LNCaP clone FGC (cell line): Measurements from ENCODE around the gene OCRL.
"Not testable (repeated sequence)": the region's sequence is repeated elsewhere in the genome, so short reads cannot be mapped to it uniquely, and the experiment has no call there.

Experiments used
- DNase-seq: peaks from one replicate; pipeline ENCODE4 v3.0.0-alpha.2; 2011; ENCODE audit warnings: low read depth
- H3K4me3 ChIP-seq: 2 replicates; pipeline ENCODE4 v1.5.1; 2011; ENCODE audit warnings: mild to moderate bottlenecking, low read depth, low read length, control low read depth
- TF ChIP-seq, protein P1 (sequence below): IDR thresholded peaks from 2 replicates; pipeline ENCODE4 v1.5.1; 2012; ENCODE audit warnings: mild to moderate bottlenecking; ENCODE audit not compliant: control insufficient read depth, insufficient read depth; ENCODE audit errors: extremely low read depth

OCRL gene

GRCh38 chrX:129565046-129565650 lies 25.1 kb downstream of the OCRL start:
- TF ChIP-seq, protein P1, sequence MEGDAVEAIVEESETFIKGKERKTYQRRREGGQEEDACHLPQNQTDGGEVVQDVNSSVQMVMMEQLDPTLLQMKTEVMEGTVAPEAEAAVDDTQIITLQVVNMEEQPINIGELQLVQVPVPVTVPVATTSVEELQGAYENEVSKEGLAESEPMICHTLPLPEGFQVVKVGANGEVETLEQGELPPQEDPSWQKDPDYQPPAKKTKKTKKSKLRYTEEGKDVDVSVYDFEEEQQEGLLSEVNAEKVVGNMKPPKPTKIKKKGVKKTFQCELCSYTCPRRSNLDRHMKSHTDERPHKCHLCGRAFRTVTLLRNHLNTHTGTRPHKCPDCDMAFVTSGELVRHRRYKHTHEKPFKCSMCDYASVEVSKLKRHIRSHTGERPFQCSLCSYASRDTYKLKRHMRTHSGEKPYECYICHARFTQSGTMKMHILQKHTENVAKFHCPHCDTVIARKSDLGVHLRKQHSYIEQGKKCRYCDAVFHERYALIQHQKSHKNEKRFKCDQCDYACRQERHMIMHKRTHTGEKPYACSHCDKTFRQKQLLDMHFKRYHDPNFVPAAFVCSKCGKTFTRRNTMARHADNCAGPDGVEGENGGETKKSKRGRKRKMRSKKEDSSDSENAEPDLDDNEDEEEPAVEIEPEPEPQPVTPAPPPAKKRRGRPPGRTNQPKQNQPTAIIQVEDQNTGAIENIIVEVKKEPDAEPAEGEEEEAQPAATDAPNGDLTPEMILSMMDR: no peak
- no peak for DNase-seq

GRCh38 chrX:129566073-129566472 lies 26.0 kb downstream of the OCRL start:
- TF ChIP-seq, protein P1: no peak
- H3K4me3 ChIP-seq: no peak overlapping the region
- DNase-seq: no peak

More at GRCh38 chrX:129565046-129565650, 25.1 kb downstream of the OCRL start:
- no peak overlapping the region for H3K4me3 ChIP-seq

- no peak for DNase-seq
- no peak overlapping the region for H3K4me3 ChIP-seq
- TF ChIP-seq, protein P1: no peak
Measured at GRCh38 chrX:129568349-129568748, 28.3 kb downstream of the OCRL start.

GRCh38 chrX:129572422-129572821 lies 32.4 kb downstream of the OCRL start:
- TF ChIP-seq, protein P1: no peak
- DNase-seq: no peak
- no peak overlapping the region for H3K4me3 ChIP-seq

- H3K4me3 ChIP-seq, DNase-seq: not testable (repeated sequence)
Measured at GRCh38 chrX:129573652-129574051, 33.6 kb downstream of the OCRL start.

DNA sequence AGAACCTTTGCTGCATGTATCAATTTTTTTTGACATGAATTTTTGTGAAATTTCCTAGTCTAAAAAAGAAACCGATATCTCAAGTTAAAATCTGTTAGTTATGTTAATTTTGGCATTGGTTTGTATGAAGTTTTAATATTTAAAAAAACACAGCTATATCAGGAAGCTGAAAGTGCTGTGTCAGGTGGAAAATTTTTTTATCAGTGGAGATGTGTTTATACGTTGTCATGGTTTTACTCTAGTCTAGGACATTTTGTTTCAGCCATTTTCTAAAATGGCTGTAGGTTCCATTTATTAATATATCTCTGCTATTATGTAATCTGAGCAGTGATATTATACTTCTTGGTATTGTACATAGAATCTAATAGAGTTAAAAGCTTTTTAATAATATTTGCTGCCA lies 34.2 kb downstream of the OCRL start:
- TF ChIP-seq, protein P1: no peak
- H3K4me3 ChIP-seq: no peak overlapping the region
- DNase-seq: no peak

GRCh38 chrX:129576539-129576938 lies 36.5 kb downstream of the OCRL start:
- no peak overlapping the region for H3K4me3 ChIP-seq
- TF ChIP-seq, protein P1: no peak
- DNase-seq: no peak
